GM13977 (cell line): ENCODE measurements around the gene INCA1.

Experiments
- DNase-seq: peaks from one replicate; pipeline ENCODE4 v3.0.0; 2012; ENCODE audit warnings: low spot score
- CTCF ChIP-seq: IDR thresholded peaks from 2 replicates; pipeline ENCODE4 v1.5.1; 2012; ENCODE audit warnings: mild to moderate bottlenecking, control low read depth; ENCODE audit not compliant: insufficient read depth; ENCODE audit errors: extremely low read depth, missing control alignments
- in situ Hi-C: fragments of 300-500 bp; cut with MboI; formaldehyde crosslinking; loops from one replicate; pipeline ENCODE4 v1.12.0; 2022; ENCODE audit warnings: low sequenced_read_pairs, low pct_unique_long_range_greater_than_20kb, mixed read lengths, inconsistent platforms; ENCODE audit not compliant: unreplicated experiment

Gene INCA1

GRCh38 chr17:4967539-4968485, 29.5 kb downstream of the INCA1 start, which contains the start of gene SPAG7:
TSS of gene SPAG7 (minus strand) at chr17:4967817. CDS start at chr17:4967804, 13 bp downstream.
- no peak for TF ChIP-seq CTCF
- in situ Hi-C loops: loop anchor here (10.0 kb wide), 1 partner anchor 97 kb away; no protein-coding TSS in a partner anchor
- peak; percentile 97 for DNase-seq

GRCh38 chr17:4966844-4967538, 30.3 kb downstream of the INCA1 start:
- no peak for TF ChIP-seq CTCF
- peak; percentile 99 for DNase-seq
- in situ Hi-C loops: loop anchor here (10.0 kb wide), 1 partner anchor 98 kb away; no protein-coding TSS in a partner anchor

- TF ChIP-seq CTCF: no peak
- no peak for DNase-seq
- in situ Hi-C loops: loop anchor here (10.0 kb wide), 1 partner anchor 99 kb away; no protein-coding TSS in a partner anchor
Observed at GRCh38 chr17:4965311-4965986, 31.9 kb downstream of the INCA1 start.

- in situ Hi-C loops: loop anchor here (10.0 kb wide), 1 partner anchor 104 kb away; no protein-coding TSS in a partner anchor
- no peak for TF ChIP-seq CTCF
- DNase-seq: no peak
Observed at GRCh38 chr17:4960279-4960922, 36.9 kb downstream of the INCA1 start.

- no peak for TF ChIP-seq CTCF
- DNase-seq: no peak
- in situ Hi-C loops: no loop called here
Observed at GRCh38 chr17:4959261-4959965, 37.9 kb downstream of the INCA1 start.

GRCh38 chr17:4958102-4958501, 39.2 kb downstream of the INCA1 start:
- DNase-seq: no peak
- no peak for TF ChIP-seq CTCF
- in situ Hi-C loops: no loop called here
